Activated CD4-positive, alpha-beta T cell treated with anti-CD3 and anti-CD28 coated beads, Interleukin-2, amount 10 ng/mL, durations not matched to agents 7 days and 5 days (primary cell): ENCODE measurements around the gene ZBTB46. TPM values are rescaled to one million over a fixed set of nuclear protein-coding genes. Genes with fewer than 3 reads are reported as not detected.

Source experiments
- CTCF ChIA-PET: fragments of 350-600 bp; sonication (Branson Sonifier 250); formaldehyde crosslinking; loops from one replicate; lab custom pipeline; 2021; ENCODE audit warnings: antibody characterized with exemption; lab: Charles Lee
- POLR2A ChIA-PET: fragments of 350-600 bp; sonication (Branson Sonifier 250); formaldehyde crosslinking; loops from one replicate; lab custom pipeline; 2021; ENCODE audit warnings: antibody characterized with exemption; lab: Charles Lee
- DNase-seq: peaks from one replicate; pipeline ENCODE4 v3.0.0-alpha.2; 2020
- H3K27ac Mint-ChIP-seq: one replicate; pipeline ENCODE4 v1.8.0; 2021; ENCODE audit warnings: mild to moderate bottlenecking, moderate library complexity, mixed read lengths
- H3K27me3 Mint-ChIP-seq: one replicate; pipeline ENCODE4 v1.8.0; 2021; ENCODE audit warnings: mixed read lengths
- H3K36me3 Mint-ChIP-seq: one replicate; pipeline ENCODE4 v1.8.0; 2021; ENCODE audit warnings: low read depth, mixed read lengths
- H3K4me1 Mint-ChIP-seq: one replicate; pipeline ENCODE4 v1.8.0; 2021; ENCODE audit warnings: mixed read lengths
- H3K4me3 Mint-ChIP-seq: one replicate; pipeline ENCODE4 v1.8.0; 2021; ENCODE audit warnings: mild to moderate bottlenecking, moderate library complexity, mixed read lengths
- H3K9me3 Mint-ChIP-seq: one replicate; pipeline ENCODE4 v1.8.0; 2021; ENCODE audit warnings: mixed read lengths
- total RNA-seq, 2 experiments: library from RNA; stranded (reverse); gene quantifications; one replicate each; pipeline ENCODE4 v1.2.3, GENCODE V29; 2021

Gene ZBTB46
- total RNA-seq, 2 experiments from 2014 or later, result not detected

GRCh38 chr20:63745961-63746731 lies 84.9 kb downstream of the ZBTB46 start:
- DNase-seq, result no peak
- H3K36me3 Mint-ChIP-seq, result peaks cover 6% of the 10 kb centered on the region
- peaks cover 18% of the 10 kb centered on the region for H3K4me1 Mint-ChIP-seq
- CTCF ChIA-PET, result interaction anchor here (1.0 to 1.4 kb wide), 2 partner anchors 38 to 39 kb away, joined by 3 read pairs; partner anchors contain the start of genes ARFRP1 and ZGPAT
- POLR2A ChIA-PET, result no interaction called here
- no peak overlapping the region for H3K4me3 Mint-ChIP-seq
- H3K9me3 Mint-ChIP-seq, result no peaks in the 10 kb centered on the region
- H3K27ac Mint-ChIP-seq, result no peak overlapping the region
- no peaks in the 10 kb centered on the region for H3K27me3 Mint-ChIP-seq

GRCh38 chr20:63745424-63745805 lies 85.6 kb downstream of the ZBTB46 start:
- Mint-ChIP-seq H3K36me3 (peaks cover 6% of the 10 kb centered on the region), H3K4me1 (peaks cover 11% of the 10 kb centered on the region), H3K4me3 (no peak overlapping the region), H3K9me3 (no peaks in the 10 kb centered on the region), H3K27ac (no peak overlapping the region), H3K27me3 (no peaks in the 10 kb centered on the region)
- POLR2A ChIA-PET, result no interaction called here
- CTCF ChIA-PET, result interaction anchor here (1.0 kb wide), 1 partner anchor 39 kb away, joined by 3 read pairs; no protein-coding TSS in a partner anchor
- DNase-seq, result no peak

- no peaks in the 10 kb centered on the region for H3K9me3 Mint-ChIP-seq
- ChIA-PET POLR2A (no interaction called here), CTCF (interaction anchor here (0.7 to 1.0 kb wide), 3 partner anchors 35 to 207 kb away, joined by 3 to 4 read pairs (median 3); partner anchors contain the start of gene PTK6)
- H3K4me3 Mint-ChIP-seq, result no peak overlapping the region
- H3K36me3 Mint-ChIP-seq, result peaks cover 6% of the 10 kb centered on the region
- H3K4me1 Mint-ChIP-seq, result peaks cover 7% of the 10 kb centered on the region
- no peak for DNase-seq
- H3K27ac Mint-ChIP-seq, result no peak overlapping the region
- H3K27me3 Mint-ChIP-seq, result no peaks in the 10 kb centered on the region
Measured at GRCh38 chr20:63744574-63745423, 86.3 kb downstream of the ZBTB46 start.

DNA sequence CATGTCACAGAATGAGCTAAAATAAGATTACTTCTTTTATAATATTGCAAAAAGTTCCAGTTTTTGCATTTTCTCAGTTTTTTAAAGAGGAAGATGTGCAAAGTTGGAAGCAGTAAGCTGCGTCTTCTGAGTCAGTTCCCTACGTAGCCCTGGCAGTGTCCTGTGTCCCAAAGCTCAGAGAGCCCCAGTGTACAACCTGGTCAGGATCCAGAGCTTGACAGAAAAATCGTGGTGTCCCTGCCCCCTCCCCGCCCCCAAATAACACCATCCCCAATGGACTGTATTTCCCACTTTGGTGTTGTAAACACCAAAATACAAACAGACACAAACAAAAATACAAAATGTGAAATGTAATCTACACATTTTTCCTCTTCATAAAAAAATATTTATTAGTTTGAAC lies 86.9 kb downstream of the ZBTB46 start:
- Mint-ChIP-seq H3K36me3 (peaks cover 6% of the 10 kb centered on the region), H3K4me3 (no peak overlapping the region), H3K4me1 (peaks cover 4% of the 10 kb centered on the region), H3K27ac (no peak overlapping the region), H3K27me3 (no peaks in the 10 kb centered on the region), H3K9me3 (no peaks in the 10 kb centered on the region)
- DNase-seq, result no peak
- ChIA-PET POLR2A (no interaction called here), CTCF (interaction anchor here (0.7 to 1.8 kb wide), 3 partner anchors 10 to 206 kb away, joined by 3 to 4 read pairs (median 4); partner anchors contain the start of gene PTK6)

DNA sequence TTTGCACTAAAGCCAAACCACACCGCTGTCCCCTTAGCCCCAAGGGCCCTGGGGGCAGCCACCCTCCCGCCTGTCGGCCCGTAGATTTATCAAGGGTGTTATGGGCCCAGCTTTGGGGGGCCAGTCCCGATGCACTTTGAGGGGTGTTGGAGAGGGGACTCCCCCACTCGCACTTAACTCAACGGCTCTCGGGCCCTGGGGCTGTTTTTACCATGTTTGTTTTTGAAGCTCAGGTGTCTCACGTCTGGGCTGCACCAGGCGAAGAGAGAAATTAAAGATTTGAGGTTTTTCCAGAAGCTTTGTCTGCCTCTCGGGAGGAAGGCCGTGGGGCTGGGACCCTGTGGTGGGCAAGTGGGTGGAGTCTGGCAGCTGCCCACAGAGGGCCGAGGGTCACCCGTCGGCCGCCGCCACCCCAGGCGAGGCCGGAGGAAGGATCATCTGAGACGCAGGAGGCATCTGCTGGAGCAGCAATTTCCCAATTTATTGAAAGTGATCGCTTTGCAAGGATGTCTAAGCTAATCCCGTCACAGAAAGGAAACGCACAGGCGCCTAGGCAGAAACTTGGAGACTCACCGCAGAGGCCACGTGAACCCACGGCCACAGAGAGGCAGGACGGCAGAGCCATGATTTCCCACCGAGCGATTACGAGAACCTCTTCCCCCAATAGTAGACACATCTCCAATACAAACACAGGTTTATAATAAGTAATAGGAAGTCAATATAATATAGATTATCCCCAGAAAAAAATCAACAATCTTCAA lies 87.7 kb downstream of the ZBTB46 start:
- Mint-ChIP-seq H3K27me3 (no peaks in the 10 kb centered on the region), H3K9me3 (no peaks in the 10 kb centered on the region), H3K27ac (no peak overlapping the region), H3K4me3 (no peak overlapping the region), H3K4me1 (no peaks in the 10 kb centered on the region), H3K36me3 (peaks cover 6% of the 10 kb centered on the region)
- POLR2A ChIA-PET, result no interaction called here
- CTCF ChIA-PET, result interaction anchor here (0.8 to 1.8 kb wide), 2 partner anchors 9 to 206 kb away, joined by 4 read pairs; partner anchors contain the start of gene PTK6
- DNase-seq, result no peak

GRCh38 chr20:63742381-63743024 lies 88.6 kb downstream of the ZBTB46 start:
- no peak for DNase-seq
- Mint-ChIP-seq H3K27ac (no peak overlapping the region), H3K4me3 (no peak overlapping the region), H3K9me3 (no peaks in the 10 kb centered on the region), H3K4me1 (no peaks in the 10 kb centered on the region), H3K27me3 (no peaks in the 10 kb centered on the region), H3K36me3 (peaks cover 6% of the 10 kb centered on the region)
- ChIA-PET CTCF (interaction anchor here (1.3 to 1.8 kb wide), 2 partner anchors 8 to 15 kb away, joined by 3 to 4 read pairs; no protein-coding TSS in a partner anchor), POLR2A (no interaction called here)

DNA sequence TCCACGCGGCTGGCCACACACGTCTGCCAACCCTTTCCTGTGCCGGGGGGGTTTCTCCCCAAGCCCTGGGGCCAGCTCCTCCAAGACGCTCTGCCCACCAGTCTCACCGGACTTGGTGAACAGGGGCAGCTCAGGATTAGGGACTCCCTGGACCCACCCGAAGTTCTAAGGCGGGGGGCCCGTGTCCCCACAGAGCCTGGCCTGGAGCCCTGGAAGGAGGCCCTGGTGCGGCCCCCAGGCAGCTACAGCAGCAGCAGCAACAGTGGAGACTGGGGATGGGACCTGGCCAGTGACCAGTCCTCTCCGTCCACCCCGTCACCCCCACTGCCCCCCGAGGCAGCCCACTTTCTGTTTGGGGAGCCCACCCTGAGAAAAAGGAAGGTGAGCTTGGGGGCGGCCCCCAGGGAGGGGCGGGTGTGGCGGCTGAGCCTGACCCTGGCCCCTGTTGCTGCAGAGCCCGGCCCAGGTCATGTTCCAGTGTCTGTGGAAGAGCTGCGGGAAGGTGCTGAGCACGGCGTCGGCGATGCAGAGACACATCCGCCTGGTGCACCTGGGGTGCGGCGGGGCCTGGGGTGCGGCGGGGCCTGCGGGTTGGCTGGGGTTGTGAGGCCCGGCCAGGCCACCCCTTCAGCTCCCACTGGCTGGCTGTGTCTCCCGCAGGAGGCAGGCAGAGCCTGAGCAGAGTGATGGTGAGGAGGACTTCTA lies 89.2 kb downstream of the ZBTB46 start:
- CTCF ChIA-PET, result interaction anchor here (1.2 to 1.5 kb wide), 3 partner anchors 14 to 16 kb away, joined by 3 to 5 read pairs (median 4); no protein-coding TSS in a partner anchor
- DNase-seq, result no peak
- Mint-ChIP-seq H3K27ac (peak overlapping the region; percentile 25), H3K4me3 (no peak overlapping the region), H3K9me3 (no peaks in the 10 kb centered on the region), H3K36me3 (peaks cover 9% of the 10 kb centered on the region), H3K4me1 (no peaks in the 10 kb centered on the region), H3K27me3 (no peaks in the 10 kb centered on the region)
- POLR2A ChIA-PET, result no interaction called here

- Mint-ChIP-seq H3K27me3 (no peaks in the 10 kb centered on the region), H3K36me3 (peaks cover 14% of the 10 kb centered on the region), H3K4me3 (peak overlapping the region; percentile 63), H3K27ac (no peak overlapping the region), H3K9me3 (no peaks in the 10 kb centered on the region), H3K4me1 (peaks cover 2% of the 10 kb centered on the region)
- ChIA-PET CTCF (interaction anchor here (1.0 to 1.5 kb wide), 3 partner anchors 9 to 17 kb away, joined by 3 to 5 read pairs (median 4); no protein-coding TSS in a partner anchor), POLR2A (no interaction called here)
- DNase-seq, result no peak
Measured at GRCh38 chr20:63741354-63741675, 89.7 kb downstream of the ZBTB46 start.

GRCh38 chr20:63740627-63741353 lies 90.3 kb downstream of the ZBTB46 start:
- peak overlapping the region; percentile 63 for H3K4me3 Mint-ChIP-seq
- CTCF ChIA-PET, result interaction anchor here (0.6 to 1.5 kb wide), 6 partner anchors 10 to 64 kb away, joined by 3 to 5 read pairs (median 4); no protein-coding TSS in a partner anchor
- peak overlapping the region; percentile 54 for H3K27ac Mint-ChIP-seq
- peaks cover 7% of the 10 kb centered on the region for H3K4me1 Mint-ChIP-seq
- POLR2A ChIA-PET, result interaction anchor here (1.1 kb wide), 1 partner anchor 33 kb away, joined by 4 read pairs; the partner anchor contains the start of genes ARFRP1 and ZGPAT
- peaks cover 18% of the 10 kb centered on the region for H3K36me3 Mint-ChIP-seq
- peak; percentile 42 for DNase-seq
- H3K9me3 Mint-ChIP-seq, result no peaks in the 10 kb centered on the region
- H3K27me3 Mint-ChIP-seq, result no peaks in the 10 kb centered on the region

DNA sequence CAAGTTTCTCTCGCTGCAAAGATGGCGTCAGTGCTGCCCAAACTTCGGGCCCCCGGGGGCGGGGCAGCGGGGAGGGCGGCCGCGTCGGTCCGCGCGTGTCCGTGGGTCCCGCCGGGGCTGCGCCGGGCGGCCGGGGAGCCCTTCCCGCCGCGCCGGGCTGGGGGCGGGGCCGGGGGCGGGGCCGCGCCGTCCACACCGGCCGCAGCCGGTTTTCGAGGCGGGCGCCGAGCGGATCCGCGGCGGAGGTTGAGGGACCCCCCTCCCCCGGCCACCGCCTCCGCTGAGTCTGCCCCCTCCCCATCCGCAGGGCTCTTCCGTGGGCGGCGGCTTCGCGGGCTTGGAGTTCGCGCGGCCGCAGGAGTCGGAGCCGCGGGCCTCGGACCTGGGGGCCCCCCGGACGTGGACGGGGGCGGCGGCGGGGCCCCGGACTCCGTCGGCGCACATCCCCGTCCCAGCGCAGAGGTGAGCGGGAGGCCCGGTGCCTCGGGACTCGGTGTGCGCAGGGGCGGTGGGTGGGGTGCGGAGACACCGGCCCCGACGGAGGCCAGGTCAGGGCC lies 90.9 kb downstream of the ZBTB46 start:
- peaks cover 14% of the 10 kb centered on the region for H3K4me1 Mint-ChIP-seq
- POLR2A ChIA-PET, result interaction anchor here (1.1 kb wide), 1 partner anchor 32 kb away, joined by 4 read pairs; the partner anchor contains the start of genes ARFRP1 and ZGPAT
- H3K9me3 Mint-ChIP-seq, result no peaks in the 10 kb centered on the region
- H3K36me3 Mint-ChIP-seq, result peaks cover 23% of the 10 kb centered on the region
- peak overlapping the region; percentile 54 for H3K27ac Mint-ChIP-seq
- peak overlapping the region; percentile 59 for H3K4me3 Mint-ChIP-seq
- CTCF ChIA-PET, result interaction anchor here (0.6 to 1.5 kb wide), 5 partner anchors 11 to 64 kb away, joined by 3 to 5 read pairs (median 4); no protein-coding TSS in a partner anchor
- peak; percentile 63 for DNase-seq
- H3K27me3 Mint-ChIP-seq, result no peaks in the 10 kb centered on the region
